ENCODE data around the gene CTDSP1.

CTDSP1 gene

GRCh38 chr2:218383892-218384519 lies 15.7 kb upstream of the CTDSP1 start:
- no peak for DNase-seq (ENCODE audit: low spot score)

GRCh38 chr2:218384975-218385374 lies 14.7 kb upstream of the CTDSP1 start:
- DNase-seq (ENCODE audit: low spot score), result no peak

- DNase-seq (ENCODE audit: low spot score), result no peak
Observed at GRCh38 chr2:218386505-218387368, 12.9 kb upstream of the CTDSP1 start.

GRCh38 chr2:218387369-218388194 lies 12.1 kb upstream of the CTDSP1 start:
- peak; percentile 51 for DNase-seq (ENCODE audit: low spot score)

GRCh38 chr2:218389333-218390150 lies 10.1 kb upstream of the CTDSP1 start:
- DNase-seq (ENCODE audit: low spot score), result no peak

- no peak for DNase-seq (ENCODE audit: low spot score)
Observed at GRCh38 chr2:218391202-218391601, 8.5 kb upstream of the CTDSP1 start.

GRCh38 chr2:218392459-218392858 lies 7.2 kb upstream of the CTDSP1 start:
- DNase-seq (ENCODE audit: low spot score), result no peak

- no peak for DNase-seq (ENCODE audit: low spot score)
Observed at GRCh38 chr2:218392891-218393462, 6.7 kb upstream of the CTDSP1 start.

GRCh38 chr2:218393750-218394290 lies 5.8 kb upstream of the CTDSP1 start:
- no peak for DNase-seq (ENCODE audit: low spot score)

- DNase-seq (ENCODE audit: low spot score), result no peak
Observed at GRCh38 chr2:218394298-218395089, 5.2 kb upstream of the CTDSP1 start.

- DNase-seq (ENCODE audit: low spot score), result no peak
Observed at GRCh38 chr2:218395090-218395444, 4.6 kb upstream of the CTDSP1 start.

- no peak for DNase-seq (ENCODE audit: low spot score)
Observed at GRCh38 chr2:218395456-218395825, 4.2 kb upstream of the CTDSP1 start.

GRCh38 chr2:218395826-218396687 lies 3.6 kb upstream of the CTDSP1 start:
- DNase-seq (ENCODE audit: low spot score), result peak; percentile 89

- peak; percentile 22 for DNase-seq (ENCODE audit: low spot score)
Observed at GRCh38 chr2:218396688-218397462, 2.8 kb upstream of the CTDSP1 start.

- DNase-seq (ENCODE audit: low spot score), result no peak
Observed at GRCh38 chr2:218397463-218397819, 2.2 kb upstream of the CTDSP1 start.

GRCh38 chr2:218397820-218398436 lies 1.7 kb upstream of the CTDSP1 start:
- DNase-seq (ENCODE audit: low spot score), result peak; percentile 45

- peak; percentile 78 for DNase-seq (ENCODE audit: low spot score)
Observed at GRCh38 chr2:218398437-218399390, 954 bp upstream of the CTDSP1 start.
